PC-9 (cell line): Measurements from ENCODE around the gene BLOC1S4. TPM values are rescaled to one million over a fixed set of nuclear protein-coding genes. Genes with fewer than 3 reads are reported as not detected.

Experiments
- BruUV-seq: library from RNA; stranded (reverse); fragments of 400-500 nt; replicated peaks from 2 replicates; lab custom pipeline; 2021; lab: Mats Ljungman, UMichigan
- CTCF ChIA-PET: fragments of 300-600 bp; sonication (Branson Sonifier 250); formaldehyde crosslinking; loops from one replicate; lab custom pipeline; 2022; ENCODE audit warnings: antibody characterized with exemption; lab: Charles Lee
- POLR2A ChIA-PET: fragments of 300-600 bp; sonication (Branson Sonifier 250); formaldehyde crosslinking; loops from one replicate; lab custom pipeline; 2022; ENCODE audit warnings: antibody characterized with exemption; ENCODE audit not compliant: unreplicated experiment; lab: Charles Lee
- DNase-seq, 2 experiments: peaks; one replicate each; pipeline versions ENCODE4 v3.0.0 to v3.0.0-alpha.2; 2015 to 2022; ENCODE audit warnings: mixed read lengths in 1 of 2
- H2AFZ ChIP-seq: fragments of 200-600 bp; sonication (generic); 2 replicates; pipeline ENCODE4 v1.8.1; 2017; ENCODE audit warnings: antibody characterized with exemption
- H3F3A ChIP-seq: fragments of 200-600 bp; sonication (generic); 2 replicates; pipeline ENCODE4 v1.8.1; 2017; ENCODE audit warnings: antibody characterized with exemption, mild to moderate bottlenecking, low read depth; ENCODE audit not compliant: insufficient read depth
- H3K27ac ChIP-seq: fragments of 200-600 bp; sonication (generic); 2 replicates; pipeline ENCODE4 v1.6.1; 2016; ENCODE audit warnings: mixed run types
- H3K27me3 ChIP-seq: fragments of 200-600 bp; sonication (generic); 2 replicates; pipeline ENCODE4 v1.6.1; 2016; ENCODE audit warnings: low read depth, mixed run types; ENCODE audit not compliant: insufficient read depth
- H3K36me3 ChIP-seq: fragments of 200-600 bp; sonication (generic); 2 replicates; pipeline ENCODE4 v1.6.1; 2016; ENCODE audit warnings: low read depth, mixed run types
- H3K4me1 ChIP-seq: fragments of 200-600 bp; sonication (generic); replicated peaks from 2 replicates; pipeline ENCODE4 v1.6.1; 2016; ENCODE audit warnings: mixed run types; ENCODE audit not compliant: insufficient read depth
- H3K4me2 ChIP-seq: fragments of 200-600 bp; sonication (generic); 2 replicates; pipeline ENCODE4 v1.6.1; 2017; ENCODE audit warnings: mixed run types
- H3K4me3 ChIP-seq: fragments of 200-600 bp; sonication (generic); 2 replicates; pipeline ENCODE4 v1.6.1; 2016; ENCODE audit warnings: mixed run types
- H3K79me2 ChIP-seq: fragments of 200-600 bp; sonication (generic); 2 replicates; pipeline ENCODE4 v1.6.1; 2017; ENCODE audit warnings: low read depth, mixed run types
- H3K9me2 ChIP-seq: fragments of 200-600 bp; sonication (generic); 2 replicates; pipeline ENCODE4 v1.8.1; 2017; ENCODE audit warnings: mild to moderate bottlenecking; ENCODE audit not compliant: insufficient read depth
- H3K9me3 ChIP-seq: fragments of 200-600 bp; sonication (generic); 2 replicates; pipeline ENCODE4 v1.8.1; 2016; ENCODE audit warnings: low read depth; ENCODE audit not compliant: insufficient read depth
- H4K20me1 ChIP-seq: fragments of 200-600 bp; sonication (generic); 2 replicates; pipeline ENCODE4 v1.8.1; 2017; ENCODE audit not compliant: insufficient read depth
- CTCF ChIP-seq: fragments of 200-600 bp; sonication (generic); conservative IDR thresholded peaks from 2 replicates; pipeline ENCODE4 v1.6.1; 2017; ENCODE audit warnings: mixed run types, antibody characterized with exemption, mild to moderate bottlenecking, moderate library complexity
- EZH2 ChIP-seq: fragments of 200-600 bp; sonication (generic); IDR thresholded peaks from 2 replicates; pipeline ENCODE4 v1.8.0; 2017; ENCODE audit warnings: antibody characterized with exemption, low read depth
- intact Hi-C: fragments of 100-400 bp; cut with micrococcal nuclease; formaldehyde crosslinking; loops from one replicate; pipeline ENCODE4 v1.10.0; 2022; ENCODE audit not compliant: unreplicated experiment
- total RNA-seq: library from RNA; stranded (reverse); gene quantifications from 2 replicates; pipeline ENCODE4 v1.2.3, GENCODE V29; 2021

BLOC1S4 gene
- total RNA-seq, 1 experiment from 2014 or later: 11.7 TPM

- H3K27me3 ChIP-seq: no peaks in the 10 kb centered on the region
- no peaks in the 10 kb centered on the region for H3K9me3 ChIP-seq
- H2AFZ ChIP-seq: no peak overlapping the region
- CTCF ChIA-PET: interaction anchor here (1.0 kb wide), 1 partner anchor 10 kb away, joined by 5 read pairs; no protein-coding TSS in a partner anchor
- POLR2A ChIA-PET: no interaction called here
- H4K20me1 ChIP-seq: peaks cover 27% of the 10 kb centered on the region
- BruUV-seq: no TSS peak
- intact Hi-C loops: no loop called here
- peaks cover 13% of the 10 kb centered on the region for H3K4me1 ChIP-seq
- no peaks in the 10 kb centered on the region for H3K9me2 ChIP-seq
- peaks cover 47% of the 10 kb centered on the region for H3F3A ChIP-seq
- H3K79me2 ChIP-seq: peaks cover 28% of the 10 kb centered on the region
- peaks cover 28% of the 10 kb centered on the region for H3K36me3 ChIP-seq
- H3K27ac ChIP-seq: no peak overlapping the region
- TF ChIP-seq CTCF (no peak), EZH2 (no peak)
- H3K4me2 ChIP-seq: no peak overlapping the region
- DNase-seq: no peak
- H3K4me3 ChIP-seq: no peak overlapping the region
These were observed 16.6 kb upstream of the BLOC1S4 start for GRCh38 chr4:6699388-6699787.

- DNase-seq: no peak
- Histone ChIP-seq H3K4me2 (no peak overlapping the region), H2AFZ (no peak overlapping the region), H3K27me3 (no peaks in the 10 kb centered on the region), H3K4me3 (no peak overlapping the region), H4K20me1 (peaks cover 23% of the 10 kb centered on the region), H3F3A (peaks cover 46% of the 10 kb centered on the region), H3K36me3 (peaks cover 28% of the 10 kb centered on the region), H3K9me3 (no peaks in the 10 kb centered on the region), H3K27ac (no peak overlapping the region), H3K4me1 (peaks cover 13% of the 10 kb centered on the region), H3K9me2 (no peaks in the 10 kb centered on the region), H3K79me2 (peaks cover 23% of the 10 kb centered on the region)
- intact Hi-C loops: no loop called here
- ChIA-PET CTCF (interaction anchor here (0.5 to 1.0 kb wide), 2 partner anchors 11 to 122 kb away, joined by 3 to 5 read pairs; no protein-coding TSS in a partner anchor), POLR2A (no interaction called here)
- no TSS peak for BruUV-seq
- no peak for TF ChIP-seq CTCF
These were observed 16.1 kb upstream of the BLOC1S4 start for GRCh38 chr4:6699903-6700302.

- peaks cover 8% of the 10 kb centered on the region for H4K20me1 ChIP-seq
- H3K4me1 ChIP-seq: peaks cover 8% of the 10 kb centered on the region
- ChIA-PET CTCF (interaction anchor here (0.7 kb wide), 1 partner anchor 35 kb away, joined by 3 read pairs; no protein-coding TSS in a partner anchor), POLR2A (interaction anchor here (0.6 kb wide), 1 partner anchor 392 kb away, joined by 3 read pairs; no protein-coding TSS in a partner anchor)
- peaks cover 19% of the 10 kb centered on the region for H3K79me2 ChIP-seq
- no peaks in the 10 kb centered on the region for H3K27me3 ChIP-seq
- H2AFZ ChIP-seq: no peak overlapping the region
- intact Hi-C loops: no loop called here
- no peaks in the 10 kb centered on the region for H3K9me2 ChIP-seq
- no peak for DNase-seq
- no peaks in the 10 kb centered on the region for H3K9me3 ChIP-seq
- no peak overlapping the region for H3K27ac ChIP-seq
- BruUV-seq: no TSS peak
- TF ChIP-seq EZH2 (no peak), CTCF (peak; percentile 57)
- H3F3A ChIP-seq: peaks cover 32% of the 10 kb centered on the region; the same call in 1 of the 2 replicates
- H3K4me2 ChIP-seq: no peak overlapping the region
- H3K4me3 ChIP-seq: no peak overlapping the region
- H3K36me3 ChIP-seq: peaks cover 15% of the 10 kb centered on the region
These were observed 14.6 kb upstream of the BLOC1S4 start for GRCh38 chr4:6701371-6701770.
